PFSK-1 (cell line): Measurements from ENCODE around the gene CD52.

Experiments used
- FOXP2 ChIP-seq: optimal IDR thresholded peaks from 2 replicates; pipeline ENCODE3; 2011; ENCODE audit warnings: borderline replicate concordance, control low read depth, inconsistent platforms; ENCODE audit not compliant: insufficient read depth; ENCODE audit errors: extremely low read length, extremely low read depth
- POLR2AphosphoS5 ChIP-seq: IDR thresholded peaks from 2 replicates; pipeline ENCODE4 v1.6.1; 2012; ENCODE audit warnings: low read depth, mild to moderate bottlenecking, control low read depth, low read length, moderate library complexity
- SIN3A ChIP-seq: IDR thresholded peaks from 2 replicates; pipeline ENCODE4 v1.6.1; 2012; ENCODE audit warnings: mild to moderate bottlenecking, low read length, moderate library complexity, borderline replicate concordance; ENCODE audit not compliant: insufficient read depth
- TAF1 ChIP-seq: IDR thresholded peaks from 2 replicates; pipeline ENCODE4 v1.6.1; 2012; ENCODE audit warnings: low read length, control low read depth, borderline replicate concordance; ENCODE audit not compliant: insufficient read depth
- TF ChIP-seq, protein P1 (sequence below), 2 experiments: IDR thresholded peaks; 2 replicates each; pipeline versions ENCODE4 v1.6.1 to v1.8.0; 2011 to 2012; ENCODE audit warnings: low read depth in 2 of 2, low read length in 2 of 2, control low read depth in 1 of 2, inconsistent platforms in 1 of 2, mild to moderate bottlenecking in 1 of 2, moderate library complexity in 1 of 2; ENCODE audit not compliant: insufficient read depth in 1 of 2

CD52 gene

DNA sequence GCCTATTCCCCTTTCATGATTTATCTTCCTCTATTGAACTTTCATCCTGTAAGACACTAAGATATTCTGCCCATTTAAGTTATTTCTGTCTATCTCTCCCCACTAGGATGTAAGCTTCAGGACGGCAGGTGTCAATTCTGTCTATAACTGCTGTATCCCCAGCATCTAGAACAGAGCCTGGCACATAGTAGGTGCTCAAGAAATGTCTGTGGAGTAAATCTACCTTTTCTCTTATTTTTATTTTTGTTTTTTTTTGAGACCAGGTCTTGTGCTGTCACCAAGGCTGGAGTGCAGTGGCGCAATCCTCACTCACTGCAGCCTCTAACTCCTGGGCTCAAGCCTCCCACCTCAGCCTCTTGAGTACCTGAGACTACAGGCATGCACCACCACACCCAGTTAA, 5.6 kb downstream of the CD52 start:
- TF ChIP-seq TAF1 (no peak), FOXP2 (no peak), POLR2AphosphoS5 (no peak), SIN3A (no peak)
- TF ChIP-seq, protein P1, sequence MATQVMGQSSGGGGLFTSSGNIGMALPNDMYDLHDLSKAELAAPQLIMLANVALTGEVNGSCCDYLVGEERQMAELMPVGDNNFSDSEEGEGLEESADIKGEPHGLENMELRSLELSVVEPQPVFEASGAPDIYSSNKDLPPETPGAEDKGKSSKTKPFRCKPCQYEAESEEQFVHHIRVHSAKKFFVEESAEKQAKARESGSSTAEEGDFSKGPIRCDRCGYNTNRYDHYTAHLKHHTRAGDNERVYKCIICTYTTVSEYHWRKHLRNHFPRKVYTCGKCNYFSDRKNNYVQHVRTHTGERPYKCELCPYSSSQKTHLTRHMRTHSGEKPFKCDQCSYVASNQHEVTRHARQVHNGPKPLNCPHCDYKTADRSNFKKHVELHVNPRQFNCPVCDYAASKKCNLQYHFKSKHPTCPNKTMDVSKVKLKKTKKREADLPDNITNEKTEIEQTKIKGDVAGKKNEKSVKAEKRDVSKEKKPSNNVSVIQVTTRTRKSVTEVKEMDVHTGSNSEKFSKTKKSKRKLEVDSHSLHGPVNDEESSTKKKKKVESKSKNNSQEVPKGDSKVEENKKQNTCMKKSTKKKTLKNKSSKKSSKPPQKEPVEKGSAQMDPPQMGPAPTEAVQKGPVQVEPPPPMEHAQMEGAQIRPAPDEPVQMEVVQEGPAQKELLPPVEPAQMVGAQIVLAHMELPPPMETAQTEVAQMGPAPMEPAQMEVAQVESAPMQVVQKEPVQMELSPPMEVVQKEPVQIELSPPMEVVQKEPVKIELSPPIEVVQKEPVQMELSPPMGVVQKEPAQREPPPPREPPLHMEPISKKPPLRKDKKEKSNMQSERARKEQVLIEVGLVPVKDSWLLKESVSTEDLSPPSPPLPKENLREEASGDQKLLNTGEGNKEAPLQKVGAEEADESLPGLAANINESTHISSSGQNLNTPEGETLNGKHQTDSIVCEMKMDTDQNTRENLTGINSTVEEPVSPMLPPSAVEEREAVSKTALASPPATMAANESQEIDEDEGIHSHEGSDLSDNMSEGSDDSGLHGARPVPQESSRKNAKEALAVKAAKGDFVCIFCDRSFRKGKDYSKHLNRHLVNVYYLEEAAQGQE (IDR thresholded peaks at IDR 0.05; ENCODE audit: insufficient read depth in 1 of 2, low read depth in 2 of 2, low read length in 2 of 2), result no peak

DNA sequence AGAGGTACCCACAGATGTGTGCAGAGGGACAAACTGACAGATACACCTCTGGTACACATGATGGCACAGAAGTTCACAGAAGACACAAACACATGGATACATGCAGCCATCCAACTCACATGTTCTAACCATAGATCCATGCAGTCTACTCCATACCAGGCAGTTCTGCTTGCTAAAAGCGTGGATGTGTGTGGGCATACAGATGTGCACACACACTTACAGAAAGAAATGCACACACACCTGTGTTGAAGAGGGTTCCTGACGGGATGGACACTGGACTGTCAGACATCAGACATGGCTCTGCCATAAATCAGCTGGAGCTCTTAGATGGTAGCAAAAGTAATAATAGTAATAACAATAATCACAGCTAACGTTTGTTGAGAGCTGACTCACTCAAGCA, 6.8 kb downstream of the CD52 start:
- no peak for TF ChIP-seq SIN3A
- no peak for TF ChIP-seq TAF1
- TF ChIP-seq, protein P1 (IDR thresholded peaks at IDR 0.05; ENCODE audit: insufficient read depth in 1 of 2, low read depth in 2 of 2, low read length in 2 of 2), result no peak
- no peak for TF ChIP-seq FOXP2
- TF ChIP-seq POLR2AphosphoS5, result no peak

DNA sequence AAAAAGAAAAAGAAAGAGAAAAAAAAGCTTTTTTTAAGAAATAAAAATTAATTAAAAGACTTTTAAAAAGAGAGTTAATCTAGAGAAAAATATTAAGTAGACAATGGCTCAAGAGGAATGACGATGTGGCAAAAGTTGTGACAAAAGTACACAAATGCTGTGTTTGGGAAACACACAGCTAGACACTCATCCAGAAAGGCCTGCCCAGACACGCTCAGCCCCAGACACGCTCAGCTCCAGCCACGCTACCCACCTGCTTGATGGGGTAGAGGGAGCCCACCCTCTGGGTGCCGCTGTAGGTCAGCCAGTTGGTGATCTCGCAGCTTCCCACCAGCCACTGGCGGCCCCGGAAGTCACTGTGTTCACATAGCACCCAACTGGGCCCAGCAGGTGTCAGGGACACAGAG, 10.2 kb downstream of the CD52 start:
- TF ChIP-seq SIN3A, result no peak
- TF ChIP-seq FOXP2, result no peak
- no peak for TF ChIP-seq TAF1
- TF ChIP-seq, protein P1 (IDR thresholded peaks at IDR 0.05; ENCODE audit: insufficient read depth in 1 of 2, low read depth in 2 of 2, low read length in 2 of 2), result no peak
- no peak for TF ChIP-seq POLR2AphosphoS5

DNA sequence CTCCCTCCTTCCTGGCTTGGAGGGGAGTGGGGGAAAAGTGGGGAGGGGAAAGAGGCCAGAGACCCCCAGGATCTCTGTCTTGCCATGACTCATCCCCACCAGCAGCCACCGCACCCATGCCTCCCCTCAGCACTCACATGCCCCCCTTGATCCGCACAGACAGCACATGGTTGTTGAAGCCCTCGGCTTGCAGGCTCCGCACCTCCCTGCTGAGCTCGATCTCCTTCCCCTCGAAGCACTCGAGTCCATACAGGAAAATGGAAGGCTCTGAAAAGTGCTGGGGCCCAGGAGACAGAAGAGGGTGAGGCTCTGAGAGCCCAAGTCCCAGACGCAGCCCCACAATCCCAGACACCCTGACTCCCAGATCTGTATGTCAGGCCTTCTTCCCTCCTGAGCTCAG, 10.8 kb downstream of the CD52 start:
- no peak for TF ChIP-seq SIN3A
- TF ChIP-seq, protein P1 (IDR thresholded peaks at IDR 0.05; ENCODE audit: insufficient read depth in 1 of 2, low read depth in 2 of 2, low read length in 2 of 2), result no peak
- no peak for TF ChIP-seq POLR2AphosphoS5
- no peak for TF ChIP-seq FOXP2
- no peak for TF ChIP-seq TAF1

- TF ChIP-seq, protein P1 (IDR thresholded peaks at IDR 0.05; ENCODE audit: insufficient read depth in 1 of 2, low read depth in 2 of 2, low read length in 2 of 2), result no peak
- TF ChIP-seq POLR2AphosphoS5 (no peak), FOXP2 (no peak), TAF1 (no peak), SIN3A (no peak)
Observed at GRCh38 chr1:26330276-26330675, 12.5 kb downstream of the CD52 start.
